ENCODE data around the gene PRPF40B.

The PRPF40B gene

GRCh38 chr12:49623142-49623904 lies at the start of gene PRPF40B:
PRPF40B (plus strand) TSS chr12:49623561; CDS start chr12:49623591, 30 bp downstream.
- Histone ChIP-seq H3K9ac (ENCODE audit: low read length in 2 of 2) (peak within 1 kb of the TSS; percentile 81 to 88), H3K27me3 (ENCODE audit: control insufficient read depth in 1 of 2, insufficient read depth in 2 of 2, low read length in 2 of 2) (no peaks in the 10 kb centered on the region), H3K4me1 (ENCODE audit: control insufficient read depth, insufficient read depth, low read length) (peaks cover 28% of the 10 kb centered on the region), H3K4me3 (ENCODE audit: low read length in 2 of 2) (peak within 1 kb of the TSS; percentile 84 to 97), H3K36me3 (ENCODE audit: control insufficient read depth in 2 of 2, insufficient read depth in 2 of 2, low read length in 2 of 2) (no peaks in the 10 kb centered on the region), H3K27ac (ENCODE audit: low read length) (peak within 1 kb of the TSS; percentile 83), H3K9me3 (ENCODE audit: control insufficient read depth in 2 of 2, low read length in 2 of 2) (no peaks in the 10 kb centered on the region)

GRCh38 chr12:49577589-49578315 lies 45.6 kb upstream of the PRPF40B start:
- Histone ChIP-seq H3K27ac (ENCODE audit: low read length) (no peak overlapping the region), H3K4me1 (ENCODE audit: control insufficient read depth, insufficient read depth, low read length) (peaks cover 21% of the 10 kb centered on the region), H3K9me3 (ENCODE audit: control insufficient read depth in 2 of 2, low read length in 2 of 2) (no peaks in the 10 kb centered on the region), H3K36me3 (ENCODE audit: control insufficient read depth in 2 of 2, insufficient read depth in 2 of 2, low read length in 2 of 2) (peaks cover 0 to 8% of the 10 kb centered on the region in 2 donors), H3K27me3 (ENCODE audit: control insufficient read depth in 1 of 2, insufficient read depth in 2 of 2, low read length in 2 of 2) (no peaks in the 10 kb centered on the region), H3K9ac (ENCODE audit: low read length in 2 of 2) (no peak overlapping the region), H3K4me3 (ENCODE audit: low read length in 2 of 2) (no peak overlapping the region)

- H3K27me3 ChIP-seq (ENCODE audit: control insufficient read depth in 1 of 2, insufficient read depth in 2 of 2, low read length in 2 of 2), result no peaks in the 10 kb centered on the region
- H3K27ac ChIP-seq (ENCODE audit: low read length), result no peak overlapping the region
- no peaks in the 10 kb centered on the region for H3K9me3 ChIP-seq (ENCODE audit: control insufficient read depth in 2 of 2, low read length in 2 of 2)
- no peak overlapping the region for H3K4me3 ChIP-seq (ENCODE audit: low read length in 2 of 2)
- peaks cover 29% of the 10 kb centered on the region for H3K4me1 ChIP-seq (ENCODE audit: control insufficient read depth, insufficient read depth, low read length)
- H3K36me3 ChIP-seq (ENCODE audit: control insufficient read depth in 2 of 2, insufficient read depth in 2 of 2, low read length in 2 of 2), result peaks cover 0 to 8% of the 10 kb centered on the region in 2 donors
- H3K9ac ChIP-seq (ENCODE audit: low read length in 2 of 2), result no peak overlapping the region
These were observed 44.8 kb upstream of the PRPF40B start for GRCh38 chr12:49578471-49579112.

DNA sequence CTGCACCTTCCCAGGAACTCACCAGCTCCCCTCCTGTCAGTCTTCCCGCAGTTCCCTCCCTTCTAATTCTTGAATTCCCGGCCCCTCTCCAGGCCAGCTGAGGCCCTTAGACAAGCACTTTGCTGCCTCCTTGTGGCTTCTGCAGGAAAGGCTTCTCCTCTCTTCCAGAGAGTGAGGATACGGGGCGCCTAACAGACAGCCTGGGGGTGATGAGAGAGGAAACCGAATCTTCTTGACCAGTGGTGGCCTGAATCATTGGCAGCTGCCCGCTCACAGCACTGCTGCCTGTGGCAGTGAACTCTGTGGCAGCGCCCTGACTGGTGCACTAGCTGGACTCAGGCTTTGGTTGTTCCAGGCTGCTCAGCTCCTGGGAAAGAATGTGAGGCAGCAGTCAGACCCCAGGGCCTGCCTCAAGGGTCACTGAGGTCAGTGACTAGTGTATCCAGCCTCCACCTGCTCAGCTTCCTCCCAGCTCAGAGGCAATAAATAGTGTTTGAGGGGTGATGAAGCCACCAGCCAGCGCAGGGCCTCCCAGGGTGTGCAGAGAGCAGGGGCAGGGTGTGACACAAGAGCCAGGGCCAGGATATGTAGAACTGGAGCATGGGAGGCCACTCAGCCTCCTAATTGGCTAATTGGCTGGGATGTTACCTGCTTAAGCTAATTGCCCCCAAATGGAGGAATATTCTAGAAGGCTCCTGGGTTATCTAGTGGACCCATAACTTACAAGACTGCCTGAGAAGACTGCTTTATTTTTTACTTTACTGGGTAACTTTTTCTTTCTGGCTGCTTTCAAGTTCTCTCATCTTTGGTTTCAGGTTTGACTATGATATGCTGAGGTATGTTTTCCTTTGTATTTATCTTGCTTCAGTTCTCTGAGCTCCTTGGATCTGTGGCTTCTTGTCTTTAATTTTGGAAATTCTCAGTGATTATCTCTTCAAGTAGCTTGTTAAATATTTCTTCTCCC lies 42.5 kb upstream of the PRPF40B start:
- Histone ChIP-seq H3K27me3 (ENCODE audit: control insufficient read depth in 1 of 2, insufficient read depth in 2 of 2, low read length in 2 of 2) (no peaks in the 10 kb centered on the region), H3K4me1 (ENCODE audit: control insufficient read depth, insufficient read depth, low read length) (peaks cover 32% of the 10 kb centered on the region), H3K9me3 (ENCODE audit: control insufficient read depth in 2 of 2, low read length in 2 of 2) (no peaks in the 10 kb centered on the region), H3K36me3 (ENCODE audit: control insufficient read depth in 2 of 2, insufficient read depth in 2 of 2, low read length in 2 of 2) (peaks cover 0 to 8% of the 10 kb centered on the region in 2 donors), H3K9ac (ENCODE audit: low read length in 2 of 2) (peak overlapping the region in 1 of 2 donors; percentile 36), H3K4me3 (ENCODE audit: low read length in 2 of 2) (peak overlapping the region in 1 of 2 donors; percentile 15), H3K27ac (ENCODE audit: low read length) (no peak overlapping the region)

DNA sequence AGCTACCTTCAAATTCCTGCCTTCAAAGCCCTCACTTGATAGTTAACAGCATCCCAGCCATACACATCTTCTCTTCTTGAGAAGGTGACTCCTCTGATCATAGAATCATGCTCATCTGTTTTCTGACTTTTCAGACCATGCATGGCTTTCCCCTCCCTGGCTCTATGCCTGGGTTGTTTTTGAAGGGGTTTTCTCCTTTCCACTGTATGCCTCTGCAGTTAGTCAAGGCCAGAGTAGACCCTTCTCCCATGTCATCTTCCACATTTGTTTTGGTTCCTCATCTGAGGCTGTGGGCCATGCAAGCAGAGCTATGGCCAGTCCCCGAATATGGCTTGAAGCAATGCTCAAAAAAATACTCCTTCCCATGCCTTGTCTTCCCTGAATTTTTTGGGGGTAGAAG lies 41.2 kb upstream of the PRPF40B start:
- Histone ChIP-seq H3K36me3 (ENCODE audit: control insufficient read depth in 2 of 2, insufficient read depth in 2 of 2, low read length in 2 of 2) (peaks cover 4 to 9% of the 10 kb centered on the region in 2 donors), H3K9ac (ENCODE audit: low read length in 2 of 2) (no peak overlapping the region), H3K9me3 (ENCODE audit: control insufficient read depth in 2 of 2, low read length in 2 of 2) (no peaks in the 10 kb centered on the region), H3K4me1 (ENCODE audit: control insufficient read depth, insufficient read depth, low read length) (peaks cover 32% of the 10 kb centered on the region), H3K4me3 (ENCODE audit: low read length in 2 of 2) (no peak overlapping the region), H3K27ac (ENCODE audit: low read length) (no peak overlapping the region), H3K27me3 (ENCODE audit: control insufficient read depth in 1 of 2, insufficient read depth in 2 of 2, low read length in 2 of 2) (no peaks in the 10 kb centered on the region)

GRCh38 chr12:49582850-49583249 lies 40.5 kb upstream of the PRPF40B start:
- peak overlapping the region in 1 of 2 donors; percentile 29 for H3K4me3 ChIP-seq (ENCODE audit: low read length in 2 of 2)
- H3K9ac ChIP-seq (ENCODE audit: low read length in 2 of 2), result no peak overlapping the region
- peaks cover 3 to 4% of the 10 kb centered on the region in 2 donors for H3K36me3 ChIP-seq (ENCODE audit: control insufficient read depth in 2 of 2, insufficient read depth in 2 of 2, low read length in 2 of 2)
- H3K9me3 ChIP-seq (ENCODE audit: control insufficient read depth in 2 of 2, low read length in 2 of 2), result no peaks in the 10 kb centered on the region
- peaks cover 32% of the 10 kb centered on the region for H3K4me1 ChIP-seq (ENCODE audit: control insufficient read depth, insufficient read depth, low read length)
- peak overlapping the region; percentile 41 for H3K27ac ChIP-seq (ENCODE audit: low read length)
- no peaks in the 10 kb centered on the region for H3K27me3 ChIP-seq (ENCODE audit: control insufficient read depth in 1 of 2, insufficient read depth in 2 of 2, low read length in 2 of 2)

- peak overlapping the region in 1 of 2 donors; percentile 47 for H3K9ac ChIP-seq (ENCODE audit: low read length in 2 of 2)
- no peaks in the 10 kb centered on the region for H3K27me3 ChIP-seq (ENCODE audit: control insufficient read depth in 1 of 2, insufficient read depth in 2 of 2, low read length in 2 of 2)
- H3K4me3 ChIP-seq (ENCODE audit: low read length in 2 of 2), result no peak overlapping the region
- H3K9me3 ChIP-seq (ENCODE audit: control insufficient read depth in 2 of 2, low read length in 2 of 2), result no peaks in the 10 kb centered on the region
- peaks cover 3 to 4% of the 10 kb centered on the region in 2 donors for H3K36me3 ChIP-seq (ENCODE audit: control insufficient read depth in 2 of 2, insufficient read depth in 2 of 2, low read length in 2 of 2)
- peaks cover 32% of the 10 kb centered on the region for H3K4me1 ChIP-seq (ENCODE audit: control insufficient read depth, insufficient read depth, low read length)
- peak overlapping the region; percentile 41 for H3K27ac ChIP-seq (ENCODE audit: low read length)
These were observed 39.8 kb upstream of the PRPF40B start for GRCh38 chr12:49583366-49584094.

- Histone ChIP-seq H3K36me3 (ENCODE audit: control insufficient read depth in 2 of 2, insufficient read depth in 2 of 2, low read length in 2 of 2) (peaks cover 3 to 4% of the 10 kb centered on the region in 2 donors), H3K27me3 (ENCODE audit: control insufficient read depth in 1 of 2, insufficient read depth in 2 of 2, low read length in 2 of 2) (no peaks in the 10 kb centered on the region), H3K9ac (ENCODE audit: low read length in 2 of 2) (no peak overlapping the region), H3K4me3 (ENCODE audit: low read length in 2 of 2) (no peak overlapping the region), H3K27ac (ENCODE audit: low read length) (no peak overlapping the region), H3K9me3 (ENCODE audit: control insufficient read depth in 2 of 2, low read length in 2 of 2) (no peaks in the 10 kb centered on the region), H3K4me1 (ENCODE audit: control insufficient read depth, insufficient read depth, low read length) (peaks cover 36% of the 10 kb centered on the region)
These were observed 38.8 kb upstream of the PRPF40B start for GRCh38 chr12:49584591-49584990.

DNA sequence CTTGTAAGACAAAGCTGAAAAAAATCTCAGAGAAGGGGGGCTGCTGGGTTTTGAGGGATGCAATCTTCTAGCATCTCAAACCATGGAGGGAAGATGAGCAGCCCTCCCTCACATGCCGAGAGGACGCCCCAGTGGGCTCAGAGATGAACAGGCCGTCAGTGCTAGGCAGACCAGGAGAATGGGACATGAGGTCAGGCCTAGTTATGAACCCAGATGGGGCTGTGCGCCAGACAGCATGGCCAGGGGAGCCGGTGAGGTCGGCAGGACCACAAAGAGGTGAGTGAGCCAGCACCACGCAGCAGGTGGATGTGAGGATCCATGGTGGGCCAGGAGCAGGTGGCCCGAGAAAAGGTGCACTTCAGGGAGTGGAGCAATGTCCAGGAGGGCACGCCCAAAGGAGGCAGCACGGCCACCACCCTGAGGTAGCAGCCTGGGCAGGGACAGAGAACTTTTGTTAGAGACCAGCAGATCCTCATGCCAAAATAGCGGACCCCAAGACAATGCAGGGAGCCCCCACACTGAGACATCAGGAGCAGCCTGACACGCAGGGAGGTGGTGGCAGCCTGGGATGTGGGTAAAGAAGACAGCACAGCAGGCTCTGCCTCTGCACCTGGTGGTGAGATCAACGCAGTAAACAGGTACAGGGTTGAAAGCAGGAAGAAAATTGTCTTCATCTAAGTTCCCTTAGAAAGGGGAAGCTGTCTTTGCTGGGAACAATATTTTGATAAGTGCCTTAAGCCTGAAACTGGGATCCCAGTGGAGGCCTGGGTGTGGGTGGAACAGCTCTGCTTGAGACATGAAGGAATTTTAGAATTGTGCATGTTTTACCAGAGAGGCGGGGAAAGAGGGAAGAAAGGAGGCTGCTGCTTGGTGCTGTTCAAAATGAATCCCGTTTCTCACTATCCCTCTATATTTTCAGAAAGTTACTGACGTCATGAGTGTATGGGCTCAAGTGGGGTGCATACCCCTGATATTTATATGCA lies 37.6 kb upstream of the PRPF40B start:
- no peaks in the 10 kb centered on the region for H3K27me3 ChIP-seq (ENCODE audit: control insufficient read depth in 1 of 2, insufficient read depth in 2 of 2, low read length in 2 of 2)
- no peak overlapping the region for H3K9ac ChIP-seq (ENCODE audit: low read length in 2 of 2)
- H3K4me1 ChIP-seq (ENCODE audit: control insufficient read depth, insufficient read depth, low read length), result peaks cover 28% of the 10 kb centered on the region
- no peak overlapping the region for H3K27ac ChIP-seq (ENCODE audit: low read length)
- H3K9me3 ChIP-seq (ENCODE audit: control insufficient read depth in 2 of 2, low read length in 2 of 2), result no peaks in the 10 kb centered on the region
- H3K4me3 ChIP-seq (ENCODE audit: low read length in 2 of 2), result no peak overlapping the region
- H3K36me3 ChIP-seq (ENCODE audit: control insufficient read depth in 2 of 2, insufficient read depth in 2 of 2, low read length in 2 of 2), result peaks cover 3 to 4% of the 10 kb centered on the region in 2 donors
